ENCODE measurements around the gene ARHGEF37. TPM values are rescaled to one million over a fixed set of nuclear protein-coding genes. Genes with fewer than 3 reads are reported as not detected.

Gene ARHGEF37
- total and polyA plus RNA-seq, 9 of the 15 experiments (the other 6 are each of a cell fraction or from before 2014, with no cell fraction given), result 0.01 to 0.27 (median 0.05) TPM

DNA sequence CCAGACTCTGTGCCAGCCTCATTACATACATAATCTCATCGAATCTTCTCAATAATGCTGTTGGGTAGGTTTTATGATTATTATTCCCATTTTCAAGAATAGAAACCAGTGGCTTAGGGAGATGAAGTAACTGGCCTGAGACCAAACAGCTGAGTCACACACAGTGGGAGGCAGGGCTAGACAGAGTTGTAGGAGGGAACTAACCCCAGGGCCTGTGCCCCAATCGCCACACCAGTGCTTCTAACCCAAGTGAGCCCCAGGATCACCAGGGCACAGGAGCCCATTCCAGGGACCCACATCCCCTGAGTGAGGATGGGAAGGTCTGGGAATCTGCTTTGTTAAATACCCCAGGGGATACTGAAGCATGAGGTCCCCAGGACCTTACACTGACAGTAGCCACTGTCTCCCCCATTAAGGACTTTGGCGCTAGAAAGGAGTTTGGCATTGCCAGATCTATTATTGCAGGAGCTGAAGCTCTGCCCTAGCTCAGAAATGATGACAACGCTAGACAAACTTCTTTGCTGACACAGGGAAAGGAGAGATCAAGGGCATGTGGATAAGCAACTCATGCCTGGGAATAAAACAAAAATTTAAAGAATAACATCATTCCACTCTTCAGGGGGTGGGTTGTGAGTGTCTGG is 85.0 kb downstream of the ARHGEF37 start (continued):
- TF ChIP-seq, protein P1, sequence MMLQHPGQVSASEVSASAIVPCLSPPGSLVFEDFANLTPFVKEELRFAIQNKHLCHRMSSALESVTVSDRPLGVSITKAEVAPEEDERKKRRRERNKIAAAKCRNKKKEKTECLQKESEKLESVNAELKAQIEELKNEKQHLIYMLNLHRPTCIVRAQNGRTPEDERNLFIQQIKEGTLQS (IDR thresholded peaks at IDR 0.05), result peak; percentile 59
- TF ChIP-seq, protein P1 (CRISPR knock-in tag; conservative IDR thresholded peaks at IDR 0.05), result no peak
- peak; percentile 89 for TF ChIP-seq ZNF316 (IDR thresholded peaks at IDR 0.05)
- peak; percentile 28 for TF ChIP-seq HDAC3 (IDR thresholded peaks at IDR 0.05; ENCODE audit: borderline replicate concordance, partially characterized antibody)
- 0 out of 4 replicates have a peak, but pooled peaks of 1 of the 2 experiments have one; percentile 11 for TF ChIP-seq NONO (IDR thresholded peaks at IDR 0.05; ENCODE audit: low read depth in 2 of 2, low read length in 1 of 2)
- TF ChIP-seq, protein P2, sequence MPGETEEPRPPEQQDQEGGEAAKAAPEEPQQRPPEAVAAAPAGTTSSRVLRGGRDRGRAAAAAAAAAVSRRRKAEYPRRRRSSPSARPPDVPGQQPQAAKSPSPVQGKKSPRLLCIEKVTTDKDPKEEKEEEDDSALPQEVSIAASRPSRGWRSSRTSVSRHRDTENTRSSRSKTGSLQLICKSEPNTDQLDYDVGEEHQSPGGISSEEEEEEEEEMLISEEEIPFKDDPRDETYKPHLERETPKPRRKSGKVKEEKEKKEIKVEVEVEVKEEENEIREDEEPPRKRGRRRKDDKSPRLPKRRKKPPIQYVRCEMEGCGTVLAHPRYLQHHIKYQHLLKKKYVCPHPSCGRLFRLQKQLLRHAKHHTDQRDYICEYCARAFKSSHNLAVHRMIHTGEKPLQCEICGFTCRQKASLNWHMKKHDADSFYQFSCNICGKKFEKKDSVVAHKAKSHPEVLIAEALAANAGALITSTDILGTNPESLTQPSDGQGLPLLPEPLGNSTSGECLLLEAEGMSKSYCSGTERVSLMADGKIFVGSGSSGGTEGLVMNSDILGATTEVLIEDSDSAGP (CRISPR knock-in tag; IDR thresholded peaks at IDR 0.05), result no peak
- TF ChIP-seq DPF2 (IDR thresholded peaks at IDR 0.05), result peak; percentile 71
- TF ChIP-seq CEBPB (tag; IDR thresholded peaks at IDR 0.05), result peak; percentile 37; the same call in 1 of the 2 replicates
- TF ChIP-seq POLR2H (tag; IDR thresholded peaks at IDR 0.05; ENCODE audit: low read depth), result no peak
- TF ChIP-seq ZBTB17 (CRISPR knock-in tag; IDR thresholded peaks at IDR 0.05), result 0 out of 2 replicates have a peak, but pooled peaks have one; percentile 34
- no peak for TF ChIP-seq EP300 (IDR thresholded peaks at IDR 0.05; ENCODE audit: low read length)
- TF ChIP-seq MIER1 (IDR thresholded peaks at IDR 0.05; ENCODE audit: low read depth), result no peak
- TF ChIP-seq ARID1B (IDR thresholded peaks at IDR 0.05), result peak; percentile 4; the same call in 1 of the 2 replicates
- TF ChIP-seq, protein P3, sequence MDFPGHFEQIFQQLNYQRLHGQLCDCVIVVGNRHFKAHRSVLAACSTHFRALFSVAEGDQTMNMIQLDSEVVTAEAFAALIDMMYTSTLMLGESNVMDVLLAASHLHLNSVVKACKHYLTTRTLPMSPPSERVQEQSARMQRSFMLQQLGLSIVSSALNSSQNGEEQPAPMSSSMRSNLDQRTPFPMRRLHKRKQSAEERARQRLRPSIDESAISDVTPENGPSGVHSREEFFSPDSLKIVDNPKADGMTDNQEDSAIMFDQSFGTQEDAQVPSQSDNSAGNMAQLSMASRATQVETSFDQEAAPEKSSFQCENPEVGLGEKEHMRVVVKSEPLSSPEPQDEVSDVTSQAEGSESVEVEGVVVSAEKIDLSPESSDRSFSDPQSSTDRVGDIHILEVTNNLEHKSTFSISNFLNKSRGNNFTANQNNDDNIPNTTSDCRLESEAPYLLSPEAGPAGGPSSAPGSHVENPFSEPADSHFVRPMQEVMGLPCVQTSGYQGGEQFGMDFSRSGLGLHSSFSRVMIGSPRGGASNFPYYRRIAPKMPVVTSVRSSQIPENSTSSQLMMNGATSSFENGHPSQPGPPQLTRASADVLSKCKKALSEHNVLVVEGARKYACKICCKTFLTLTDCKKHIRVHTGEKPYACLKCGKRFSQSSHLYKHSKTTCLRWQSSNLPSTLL (IDR thresholded peaks at IDR 0.05), result no peak
- no peak for TF ChIP-seq ZNF830 (CRISPR knock-in tag; IDR thresholded peaks at IDR 0.05)
- TF ChIP-seq ZNF274 (IDR thresholded peaks at IDR 0.05; ENCODE audit: borderline replicate concordance, low read depth, low read length), result no peak
- no peak for TF ChIP-seq CBX1 (IDR thresholded peaks at IDR 0.05; ENCODE audit: low read depth)

Measured in K562 (cell line).